Lower lobe of right lung (tissue), 2 donors: ENCODE results near the gene DLGAP1. TPM values are rescaled to one million over a fixed set of nuclear protein-coding genes. Genes with fewer than 3 reads are reported as not detected.

ENCODE experiments used
- ATAC-seq, 2 donors: fragments of 200-7000 bp; cut with Tn5 transposase; one replicate each; pipeline ENCODE4 v1.9.1; 2020 to 2022; ENCODE audit warnings: mild to moderate bottlenecking in 2 of 2, moderate library complexity in 2 of 2
- DNase-seq: peaks from one replicate; pipeline ENCODE4 v3.0.0-alpha.2; 2020
- H3K27ac ChIP-seq: fragments of 200-600 bp; one replicate; pipeline ENCODE4 v1.8.0; 2022
- H3K27me3 ChIP-seq: fragments of 200-600 bp; one replicate; pipeline ENCODE4 v1.8.0; 2022; ENCODE audit warnings: low read depth
- H3K36me3 ChIP-seq: fragments of 200-600 bp; one replicate; pipeline ENCODE4 v1.8.0; 2022; ENCODE audit warnings: mild to moderate bottlenecking
- H3K4me1 ChIP-seq: fragments of 200-600 bp; one replicate; pipeline ENCODE4 v1.8.0; 2022
- H3K4me3 ChIP-seq: fragments of 200-600 bp; one replicate; pipeline ENCODE4 v1.8.0; 2022; ENCODE audit warnings: mild to moderate bottlenecking
- H3K9me3 ChIP-seq: fragments of 200-600 bp; one replicate; pipeline ENCODE4 v1.8.0; 2022
- CTCF ChIP-seq: fragments of 200-600 bp; IDR thresholded peaks from one replicate; pipeline ENCODE4 v1.8.0; 2022; ENCODE audit warnings: antibody characterized with exemption, mild to moderate bottlenecking
- intact Hi-C: fragments of 100-400 bp; cut with DNase I; formaldehyde crosslinking; loops from one replicate; pipeline ENCODE4 v1.11.0; 2022
- total RNA-seq: library from RNA; stranded (reverse); fragmentation: NEBNext Ultra II Directional; extraction: Animal tissue kit (Norgen Biotek cat#: 25700); gene quantifications from one replicate; pipeline ENCODE4 v1.2.1, GENCODE V29; 2021
- donor health status: DM: no; HTN: yes; CAD: no; lungs with severe emphysema.

The DLGAP1 gene
- total RNA-seq, 1 donor from 2014 or later, result 3.8 TPM

GRCh38 chr18:3624546-3624934 lies 830.6 kb downstream of the DLGAP1 start:
- peaks cover 20% of the 10 kb centered on the region for H3K4me1 ChIP-seq
- no peaks in the 10 kb centered on the region for H3K27me3 ChIP-seq
- H3K9me3 ChIP-seq, result no peaks in the 10 kb centered on the region
- DNase-seq (no peak), ATAC-seq (no peak)
- no peak overlapping the region for H3K4me3 ChIP-seq
- TF ChIP-seq CTCF, result no peak
- intact Hi-C loops, result no loop called here
- H3K36me3 ChIP-seq, result no peaks in the 10 kb centered on the region
- H3K27ac ChIP-seq, result peak overlapping the region; percentile 89

- no peaks in the 10 kb centered on the region for H3K27me3 ChIP-seq
- intact Hi-C loops, result no loop called here
- no peaks in the 10 kb centered on the region for H3K36me3 ChIP-seq
- no peak overlapping the region for H3K4me3 ChIP-seq
- ATAC-seq (peak; percentile 87), DNase-seq (peak; percentile 71)
- H3K4me1 ChIP-seq, result peaks cover 20% of the 10 kb centered on the region
- H3K27ac ChIP-seq, result peak overlapping the region; percentile 89
- no peaks in the 10 kb centered on the region for H3K9me3 ChIP-seq
- no peak for TF ChIP-seq CTCF
Measured at GRCh38 chr18:3623769-3624545, 831.1 kb downstream of the DLGAP1 start.

- H3K27me3 ChIP-seq, result no peaks in the 10 kb centered on the region
- H3K27ac ChIP-seq, result no peak overlapping the region
- TF ChIP-seq CTCF, result no peak
- ATAC-seq, result no peak
- H3K36me3 ChIP-seq, result no peaks in the 10 kb centered on the region
- H3K4me1 ChIP-seq, result peaks cover 25% of the 10 kb centered on the region
- H3K9me3 ChIP-seq, result no peaks in the 10 kb centered on the region
- intact Hi-C loops, result no loop called here
- DNase-seq, result no peak
- H3K4me3 ChIP-seq, result no peak overlapping the region
Measured at GRCh38 chr18:3620146-3621119, 834.7 kb downstream of the DLGAP1 start.

GRCh38 chr18:3619746-3620145 lies 835.4 kb downstream of the DLGAP1 start:
- Histone ChIP-seq H3K4me1 (peaks cover 18% of the 10 kb centered on the region), H3K27ac (no peak overlapping the region), H3K27me3 (no peaks in the 10 kb centered on the region), H3K4me3 (no peak overlapping the region), H3K36me3 (no peaks in the 10 kb centered on the region), H3K9me3 (no peaks in the 10 kb centered on the region)
- ATAC-seq (no peak), DNase-seq (no peak)
- no peak for TF ChIP-seq CTCF
- intact Hi-C loops, result no loop called here

GRCh38 chr18:3619222-3619621 lies 835.9 kb downstream of the DLGAP1 start:
- H3K4me3 ChIP-seq, result no peak overlapping the region
- ATAC-seq (no peak), DNase-seq (no peak)
- H3K9me3 ChIP-seq, result no peaks in the 10 kb centered on the region
- no peak for TF ChIP-seq CTCF
- H3K4me1 ChIP-seq, result peaks cover 14% of the 10 kb centered on the region
- H3K27me3 ChIP-seq, result no peaks in the 10 kb centered on the region
- no peaks in the 10 kb centered on the region for H3K36me3 ChIP-seq
- intact Hi-C loops, result no loop called here
- no peak overlapping the region for H3K27ac ChIP-seq
